Activated T-helper 2 cell treated with anti-CD3 and anti-CD28 coated beads, Interferon-gamma antibody, Interleukin-2, Interleukin-4, amounts not matched to agents 10 μg/mL and 5 μg/mL and 100 μg/mL, durations not matched to agents 14 hours and 24 hours and 36 hours (primary cell): ENCODE results near the gene MAPK14. TPM values are rescaled to one million over a fixed set of nuclear protein-coding genes. Genes with fewer than 3 reads are reported as not detected.

ENCODE experiments used
- DNase-seq: peaks from one replicate; pipeline ENCODE4 v3.0.0; 2021; ENCODE audit warnings: low spot score
- H3K27ac Mint-ChIP-seq: one replicate; pipeline ENCODE4 v1.8.0; 2021; ENCODE audit warnings: mixed read lengths
- H3K27me3 Mint-ChIP-seq: one replicate; pipeline ENCODE4 v1.8.0; 2021; ENCODE audit warnings: low read depth, mixed read lengths
- H3K36me3 Mint-ChIP-seq: one replicate; pipeline ENCODE4 v1.8.0; 2021; ENCODE audit warnings: low read depth, mixed read lengths
- H3K4me1 Mint-ChIP-seq: one replicate; pipeline ENCODE4 v1.8.0; 2021; ENCODE audit warnings: low read depth, mixed read lengths
- H3K4me3 Mint-ChIP-seq: one replicate; pipeline ENCODE4 v1.8.0; 2021; ENCODE audit warnings: low read depth, mild to moderate bottlenecking, moderate library complexity, mixed read lengths
- H3K9me3 Mint-ChIP-seq: one replicate; pipeline ENCODE4 v1.8.0; 2021; ENCODE audit warnings: mixed read lengths
- intact Hi-C: fragments of 100-400 bp; cut with micrococcal nuclease; formaldehyde crosslinking; loops from one replicate; pipeline ENCODE4 v1.15.1; 2023
- total RNA-seq: library from RNA; stranded (reverse); gene quantifications from 2 replicates; pipeline ENCODE4 v1.2.3, GENCODE V29; 2022

Gene MAPK14
- total RNA-seq, 1 donor from 2014 or later, result 44.3 TPM

GRCh38 chr6:36098920-36099647 is 71.5 kb downstream of the MAPK14 start:
- Mint-ChIP-seq H3K4me1 (peaks cover 28% of the 10 kb centered on the region), H3K9me3 (no peaks in the 10 kb centered on the region), H3K27me3 (no peaks in the 10 kb centered on the region), H3K36me3 (peaks cover 22% of the 10 kb centered on the region), H3K4me3 (no peak overlapping the region), H3K27ac (no peak overlapping the region)
- DNase-seq, result no peak
- intact Hi-C loops, result no loop called here

GRCh38 chr6:36099869-36100483 is 72.4 kb downstream of the MAPK14 start:
- intact Hi-C loops, result no loop called here
- no peak for DNase-seq
- peaks cover 22% of the 10 kb centered on the region for H3K4me1 Mint-ChIP-seq
- peaks cover 24% of the 10 kb centered on the region for H3K36me3 Mint-ChIP-seq
- no peaks in the 10 kb centered on the region for H3K27me3 Mint-ChIP-seq
- H3K4me3 Mint-ChIP-seq, result no peak overlapping the region
- H3K9me3 Mint-ChIP-seq, result no peaks in the 10 kb centered on the region
- no peak overlapping the region for H3K27ac Mint-ChIP-seq

- intact Hi-C loops, result no loop called here
- Mint-ChIP-seq H3K27me3 (no peaks in the 10 kb centered on the region), H3K4me1 (peaks cover 18% of the 10 kb centered on the region), H3K4me3 (no peak overlapping the region), H3K36me3 (peaks cover 28% of the 10 kb centered on the region), H3K27ac (no peak overlapping the region), H3K9me3 (no peaks in the 10 kb centered on the region)
- no peak for DNase-seq
These were observed 74.1 kb downstream of the MAPK14 start for GRCh38 chr6:36101691-36102090.

- Mint-ChIP-seq H3K4me1 (peaks cover 18% of the 10 kb centered on the region), H3K9me3 (no peaks in the 10 kb centered on the region), H3K27ac (no peak overlapping the region), H3K27me3 (no peaks in the 10 kb centered on the region), H3K36me3 (peaks cover 35% of the 10 kb centered on the region), H3K4me3 (no peak overlapping the region)
- intact Hi-C loops, result no loop called here
- no peak for DNase-seq
These were observed 75.2 kb downstream of the MAPK14 start for GRCh38 chr6:36102853-36103252.

- peaks cover 18% of the 10 kb centered on the region for H3K4me1 Mint-ChIP-seq
- no peaks in the 10 kb centered on the region for H3K9me3 Mint-ChIP-seq
- H3K36me3 Mint-ChIP-seq, result peaks cover 55% of the 10 kb centered on the region
- H3K27me3 Mint-ChIP-seq, result no peaks in the 10 kb centered on the region
- intact Hi-C loops, result no loop called here
- no peak for DNase-seq
- H3K27ac Mint-ChIP-seq, result no peak overlapping the region
- H3K4me3 Mint-ChIP-seq, result no peak overlapping the region
These were observed 77.2 kb downstream of the MAPK14 start for GRCh38 chr6:36104836-36105235.

- Mint-ChIP-seq H3K4me3 (no peak overlapping the region), H3K36me3 (peaks cover 52% of the 10 kb centered on the region), H3K9me3 (no peaks in the 10 kb centered on the region), H3K27ac (peak overlapping the region; percentile 60), H3K27me3 (no peaks in the 10 kb centered on the region), H3K4me1 (peaks cover 29% of the 10 kb centered on the region)
- intact Hi-C loops, result no loop called here
- no peak for DNase-seq
These were observed 81.5 kb downstream of the MAPK14 start for GRCh38 chr6:36109092-36109491.

GRCh38 chr6:36110050-36110449 is 82.4 kb downstream of the MAPK14 start:
- DNase-seq, result no peak
- no peak overlapping the region for H3K27ac Mint-ChIP-seq
- intact Hi-C loops, result no loop called here
- H3K27me3 Mint-ChIP-seq, result no peaks in the 10 kb centered on the region
- H3K9me3 Mint-ChIP-seq, result no peaks in the 10 kb centered on the region
- no peak overlapping the region for H3K4me3 Mint-ChIP-seq
- peaks cover 37% of the 10 kb centered on the region for H3K4me1 Mint-ChIP-seq
- peaks cover 50% of the 10 kb centered on the region for H3K36me3 Mint-ChIP-seq

- Mint-ChIP-seq H3K27me3 (no peaks in the 10 kb centered on the region), H3K4me1 (peaks cover 42% of the 10 kb centered on the region), H3K4me3 (no peak overlapping the region), H3K36me3 (peaks cover 46% of the 10 kb centered on the region), H3K27ac (no peak overlapping the region), H3K9me3 (no peaks in the 10 kb centered on the region)
- no peak for DNase-seq
- intact Hi-C loops, result no loop called here
These were observed 83.3 kb downstream of the MAPK14 start for GRCh38 chr6:36110863-36111262.

- Mint-ChIP-seq H3K27me3 (no peaks in the 10 kb centered on the region), H3K27ac (no peak overlapping the region), H3K9me3 (no peaks in the 10 kb centered on the region), H3K4me1 (peaks cover 45% of the 10 kb centered on the region), H3K4me3 (no peak overlapping the region), H3K36me3 (peaks cover 52% of the 10 kb centered on the region)
- no peak for DNase-seq
- intact Hi-C loops, result no loop called here
These were observed 83.9 kb downstream of the MAPK14 start for GRCh38 chr6:36111526-36111925.

GRCh38 chr6:36113049-36113448 is 85.4 kb downstream of the MAPK14 start:
- intact Hi-C loops, result no loop called here
- H3K9me3 Mint-ChIP-seq, result no peaks in the 10 kb centered on the region
- H3K27me3 Mint-ChIP-seq, result no peaks in the 10 kb centered on the region
- H3K27ac Mint-ChIP-seq, result no peak overlapping the region
- peaks cover 58% of the 10 kb centered on the region for H3K4me1 Mint-ChIP-seq
- DNase-seq, result no peak
- H3K36me3 Mint-ChIP-seq, result peaks cover 51% of the 10 kb centered on the region
- H3K4me3 Mint-ChIP-seq, result no peak overlapping the region

GRCh38 chr6:36113703-36114102 is 86.1 kb downstream of the MAPK14 start:
- intact Hi-C loops, result no loop called here

GRCh38 chr6:36114798-36115408 is 87.3 kb downstream of the MAPK14 start:
- Mint-ChIP-seq H3K4me3 (peak overlapping the region; percentile 27), H3K36me3 (peaks cover 38% of the 10 kb centered on the region), H3K27ac (peak overlapping the region; percentile 82), H3K9me3 (no peaks in the 10 kb centered on the region), H3K4me1 (peaks cover 64% of the 10 kb centered on the region), H3K27me3 (no peaks in the 10 kb centered on the region)
- intact Hi-C loops, result no loop called here
- DNase-seq, result no peak

More at GRCh38 chr6:36113703-36114102, 86.1 kb downstream of the MAPK14 start:
- peaks cover 44% of the 10 kb centered on the region for H3K36me3 Mint-ChIP-seq
- no peak for DNase-seq
- H3K27ac Mint-ChIP-seq, result no peak overlapping the region
- H3K4me3 Mint-ChIP-seq, result no peak overlapping the region
- H3K9me3 Mint-ChIP-seq, result no peaks in the 10 kb centered on the region
- no peaks in the 10 kb centered on the region for H3K27me3 Mint-ChIP-seq
- peaks cover 60% of the 10 kb centered on the region for H3K4me1 Mint-ChIP-seq

- intact Hi-C loops, result no loop called here
- H3K4me1 Mint-ChIP-seq, result peaks cover 65% of the 10 kb centered on the region
- H3K9me3 Mint-ChIP-seq, result no peaks in the 10 kb centered on the region
- no peak overlapping the region for H3K27ac Mint-ChIP-seq
- DNase-seq, result no peak
- no peaks in the 10 kb centered on the region for H3K27me3 Mint-ChIP-seq
- H3K4me3 Mint-ChIP-seq, result no peak overlapping the region
- H3K36me3 Mint-ChIP-seq, result peaks cover 33% of the 10 kb centered on the region
These were observed 87.8 kb downstream of the MAPK14 start for GRCh38 chr6:36115412-36115811.
